Ovary (tissue), 3 donors: Measurements from ENCODE around the gene HSPA12B.

Experiments used
- CTCF ChIP-seq, 3 donors: fragments of 450-650 bp in 2 of 3; fragments of 200-600 bp in 1 of 3; IDR thresholded peaks; one replicate each; pipeline versions ENCODE4 v1.5.1 to v1.8.0; 2016 to 2022; ENCODE audit warnings: antibody characterized with exemption in 3 of 3, mild to moderate bottlenecking in 1 of 3
- POLR2A ChIP-seq: fragments of 450-650 bp; IDR thresholded peaks from one replicate; pipeline ENCODE4 v1.6.1; 2017; ENCODE audit warnings: antibody characterized with exemption, mild to moderate bottlenecking, moderate library complexity
- donor health status: DM: no; HTN: no; CAD: no.

GRCh38 chr20:3692706-3693294, 39.7 kb upstream of the HSPA12B start:
- no peak for TF ChIP-seq CTCF (IDR thresholded peaks at IDR 0.05)
- TF ChIP-seq POLR2A = no peak
